Measurements from ENCODE around the gene TFF3.

The TFF3 gene

DNA sequence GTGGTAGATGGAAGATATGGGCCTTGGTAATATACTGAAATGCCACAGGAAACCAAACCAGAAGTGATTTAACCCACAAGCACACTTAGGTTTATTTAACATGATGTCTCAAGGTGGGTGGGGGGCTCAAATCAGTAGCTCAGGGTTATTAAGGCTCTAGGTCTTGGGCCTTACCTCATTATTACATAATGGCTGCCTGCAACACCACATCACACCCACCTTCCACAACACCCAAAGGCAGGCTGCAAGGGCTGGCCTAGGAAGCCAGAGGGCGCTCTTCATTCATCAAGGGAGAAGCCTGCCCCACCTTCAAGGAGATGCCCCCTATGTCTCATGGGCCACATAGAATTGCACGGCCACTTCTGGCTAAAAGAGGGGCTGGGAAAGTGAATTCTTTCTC, 45.1 kb upstream of the TFF3 start:
- ChIA-PET POLR2A (no interaction called here), CTCF (no interaction called here)
- TF ChIP-seq, protein P1, sequence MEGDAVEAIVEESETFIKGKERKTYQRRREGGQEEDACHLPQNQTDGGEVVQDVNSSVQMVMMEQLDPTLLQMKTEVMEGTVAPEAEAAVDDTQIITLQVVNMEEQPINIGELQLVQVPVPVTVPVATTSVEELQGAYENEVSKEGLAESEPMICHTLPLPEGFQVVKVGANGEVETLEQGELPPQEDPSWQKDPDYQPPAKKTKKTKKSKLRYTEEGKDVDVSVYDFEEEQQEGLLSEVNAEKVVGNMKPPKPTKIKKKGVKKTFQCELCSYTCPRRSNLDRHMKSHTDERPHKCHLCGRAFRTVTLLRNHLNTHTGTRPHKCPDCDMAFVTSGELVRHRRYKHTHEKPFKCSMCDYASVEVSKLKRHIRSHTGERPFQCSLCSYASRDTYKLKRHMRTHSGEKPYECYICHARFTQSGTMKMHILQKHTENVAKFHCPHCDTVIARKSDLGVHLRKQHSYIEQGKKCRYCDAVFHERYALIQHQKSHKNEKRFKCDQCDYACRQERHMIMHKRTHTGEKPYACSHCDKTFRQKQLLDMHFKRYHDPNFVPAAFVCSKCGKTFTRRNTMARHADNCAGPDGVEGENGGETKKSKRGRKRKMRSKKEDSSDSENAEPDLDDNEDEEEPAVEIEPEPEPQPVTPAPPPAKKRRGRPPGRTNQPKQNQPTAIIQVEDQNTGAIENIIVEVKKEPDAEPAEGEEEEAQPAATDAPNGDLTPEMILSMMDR (IDR thresholded peaks at IDR 0.05; ENCODE audit: insufficient read depth, low read length, missing control alignments), result no peak
- no peak for DNase-seq (ENCODE audit: low read depth, low spot score)
- H3K4me3 ChIP-seq (ENCODE audit: low read depth, low read length), result no peak overlapping the region

DNA sequence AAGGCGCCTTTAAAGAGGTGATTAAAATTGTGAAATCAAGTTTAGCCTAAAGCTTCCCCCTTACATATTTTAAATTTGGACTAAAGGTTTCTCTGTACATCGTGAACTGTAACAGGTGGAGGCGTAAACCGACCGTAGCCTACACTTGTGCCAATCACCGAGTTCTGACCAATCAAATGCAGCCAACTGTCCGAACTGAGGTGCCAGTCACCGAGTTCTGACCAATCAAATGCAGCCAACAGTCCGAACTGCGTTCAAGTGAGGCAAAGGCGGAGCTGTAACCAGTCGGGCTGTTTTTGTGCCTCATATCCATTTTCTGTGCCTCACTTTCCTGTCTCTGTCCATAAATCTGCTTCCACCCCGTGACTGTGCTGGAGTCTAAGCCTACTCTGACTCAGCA, 43.7 kb upstream of the TFF3 start:
- no peak overlapping the region for H3K4me3 ChIP-seq (ENCODE audit: low read depth, low read length)
- DNase-seq (ENCODE audit: low read depth, low spot score), result no peak
- CTCF ChIA-PET, result no interaction called here
- POLR2A ChIA-PET, result no interaction called here
- TF ChIP-seq, protein P1 (IDR thresholded peaks at IDR 0.05; ENCODE audit: insufficient read depth, low read length, missing control alignments), result no peak

DNA sequence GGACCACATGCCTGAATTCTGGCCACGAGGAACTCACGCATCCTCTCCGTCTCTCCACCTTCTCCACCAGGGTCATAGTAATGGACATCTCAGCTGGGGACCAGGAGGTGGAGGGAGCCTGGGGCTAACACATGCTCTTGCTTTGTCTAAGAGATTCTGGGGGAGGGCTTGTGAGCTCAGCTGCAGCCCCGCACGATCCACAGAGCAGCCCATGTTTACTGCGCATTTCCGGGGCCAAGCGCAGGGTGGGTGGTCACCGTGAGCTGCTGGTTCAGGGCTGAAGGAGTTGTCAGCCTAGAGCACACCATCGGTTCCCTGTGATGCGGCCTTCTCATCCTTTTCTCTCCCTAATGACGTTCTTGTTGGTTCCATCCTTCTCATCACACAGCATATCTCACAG, 43.1 kb upstream of the TFF3 start:
- TF ChIP-seq, protein P1 (IDR thresholded peaks at IDR 0.05; ENCODE audit: insufficient read depth, low read length, missing control alignments), result no peak
- CTCF ChIA-PET, result no interaction called here
- DNase-seq (ENCODE audit: low read depth, low spot score), result no peak
- no peak overlapping the region for H3K4me3 ChIP-seq (ENCODE audit: low read depth, low read length)
- POLR2A ChIA-PET, result no interaction called here

DNA sequence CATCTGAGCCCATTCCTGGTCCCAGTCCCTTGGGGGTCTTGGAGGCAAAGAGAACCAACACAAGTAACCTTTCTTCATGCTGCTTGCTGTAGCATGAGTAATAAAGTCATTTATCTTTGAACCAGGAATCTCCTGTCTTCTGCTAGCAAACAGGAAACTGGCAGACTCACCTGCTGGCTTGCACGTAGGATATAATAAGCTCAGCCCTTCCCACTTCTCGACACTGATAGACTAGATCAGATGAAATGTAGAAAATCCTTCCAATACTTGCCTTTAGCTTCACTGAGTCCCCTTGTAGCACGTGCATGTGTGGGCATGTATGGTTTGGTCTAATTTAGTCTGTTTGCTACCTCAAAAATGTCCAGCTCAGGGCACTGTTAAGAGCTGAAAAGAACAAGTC, 42.1 kb upstream of the TFF3 start:
- TF ChIP-seq, protein P1 (IDR thresholded peaks at IDR 0.05; ENCODE audit: insufficient read depth, low read length, missing control alignments), result no peak
- ChIA-PET CTCF (no interaction called here), POLR2A (no interaction called here)
- no peak overlapping the region for H3K4me3 ChIP-seq (ENCODE audit: low read depth, low read length)
- no peak for DNase-seq (ENCODE audit: low read depth, low spot score)

DNA sequence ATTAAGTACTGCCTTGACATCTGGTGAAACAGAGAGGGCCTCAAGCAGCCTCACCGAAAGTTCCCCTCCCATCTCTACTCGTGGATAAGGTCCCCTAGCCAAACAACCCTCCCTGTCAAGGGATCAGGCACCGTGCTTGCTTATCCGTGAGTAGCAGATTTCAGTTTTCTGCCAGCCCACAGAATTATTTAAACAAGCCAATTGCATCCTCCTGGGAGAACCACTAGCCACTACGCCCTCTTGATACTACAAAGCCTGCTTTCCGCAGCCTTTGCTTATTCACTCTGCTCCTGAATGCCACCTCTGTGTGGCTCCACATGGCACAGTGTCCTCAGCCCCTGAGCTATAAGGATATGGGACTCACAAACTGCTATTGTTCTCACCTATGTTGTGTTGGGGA, 41.4 kb upstream of the TFF3 start:
- H3K4me3 ChIP-seq (ENCODE audit: low read depth, low read length), result no peak overlapping the region
- CTCF ChIA-PET, result no interaction called here
- POLR2A ChIA-PET, result no interaction called here
- TF ChIP-seq, protein P1 (IDR thresholded peaks at IDR 0.05; ENCODE audit: insufficient read depth, low read length, missing control alignments), result no peak
- no peak for DNase-seq (ENCODE audit: low read depth, low spot score)

DNA sequence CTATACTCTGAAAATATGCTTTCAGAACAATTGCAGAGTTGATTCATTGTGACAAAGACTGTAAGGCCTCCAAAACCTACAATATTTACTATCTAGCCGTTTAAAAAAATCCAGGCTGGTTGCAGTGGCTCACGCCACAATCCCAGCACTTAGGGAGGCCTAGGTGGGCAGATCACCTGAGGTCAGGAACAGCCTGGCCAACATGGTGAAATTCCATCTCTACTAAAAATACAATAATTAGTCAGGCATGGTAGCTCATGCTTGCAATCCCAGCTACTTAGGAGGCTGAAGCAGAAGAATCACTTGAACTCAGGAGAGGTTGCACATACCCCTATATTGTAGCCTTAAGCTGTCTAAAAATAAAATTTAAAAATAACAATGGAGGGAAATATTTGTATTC, 40.8 kb upstream of the TFF3 start:
- no peak for DNase-seq (ENCODE audit: low read depth, low spot score)
- ChIA-PET CTCF (no interaction called here), POLR2A (no interaction called here)
- TF ChIP-seq, protein P1 (IDR thresholded peaks at IDR 0.05; ENCODE audit: insufficient read depth, low read length, missing control alignments), result no peak
- no peak overlapping the region for H3K4me3 ChIP-seq (ENCODE audit: low read depth, low read length)
